ENCODE measurements around the gene NFXL1.
"Not testable (repeated sequence)": the region's sequence is repeated elsewhere in the genome, so short reads cannot be mapped to it uniquely, and the experiment has no call there.

Gene NFXL1

DNA sequence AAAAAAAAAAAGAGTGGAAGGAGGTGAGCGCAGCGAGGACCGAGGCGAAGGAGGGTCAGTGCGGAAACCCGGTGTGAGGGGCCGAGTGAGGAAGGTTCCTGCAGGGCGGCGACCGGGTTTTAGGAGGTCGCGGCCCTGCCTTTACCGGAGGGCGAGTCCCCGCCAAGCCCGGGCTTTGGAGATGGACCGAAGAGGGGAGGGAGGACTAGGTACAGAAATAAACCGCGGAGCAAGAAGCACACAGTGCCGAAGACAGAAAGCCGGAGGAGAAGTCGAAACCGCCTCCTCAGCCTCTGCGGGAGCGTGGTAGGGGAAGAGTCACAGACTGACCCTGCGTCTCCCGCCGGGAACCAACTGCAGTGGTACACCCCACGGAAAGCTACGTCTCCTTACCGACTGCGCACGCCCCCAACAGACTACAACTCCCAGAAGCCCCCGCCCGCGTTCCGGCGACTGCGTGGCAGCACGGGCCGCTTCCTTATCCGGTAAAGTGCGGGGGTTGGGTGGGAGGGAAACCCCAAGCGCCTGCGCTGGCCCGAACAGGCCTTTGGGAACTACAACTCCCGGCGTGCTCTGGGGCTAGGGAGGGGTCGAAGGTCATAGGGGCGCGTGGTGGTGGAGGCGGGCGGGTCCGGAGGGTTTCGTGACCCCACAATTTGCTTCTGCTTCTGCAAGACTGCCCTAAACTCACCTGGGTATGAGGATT, at the start of gene NFXL1:
NFXL1 (minus strand) TSS at position 364 of the 706 bp plus-strand sequence. CDS start 380 bp downstream, outside the sequence.
- peak; percentile 99 for DNase-seq (ENCODE audit: low spot score)

DNA sequence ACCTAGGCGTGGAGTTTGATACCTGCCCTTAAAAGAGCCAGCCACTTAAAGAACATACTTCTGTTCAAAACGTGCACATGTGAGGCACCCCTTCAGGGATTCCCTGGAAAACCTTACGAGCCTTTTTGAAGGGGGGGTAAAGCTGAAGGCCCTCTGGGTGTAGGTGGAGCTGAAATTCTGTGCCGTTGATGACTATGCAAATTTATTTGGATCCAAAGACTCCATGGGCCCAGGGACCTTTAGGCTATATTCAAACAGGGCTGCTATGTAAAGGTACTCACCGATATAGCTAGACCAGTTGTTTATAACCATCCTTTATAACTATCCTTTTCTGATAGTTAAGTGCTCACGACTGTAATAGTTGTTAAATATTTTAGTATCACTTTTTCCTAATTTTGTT, 40.3 kb upstream of the NFXL1 start:
- DNase-seq (ENCODE audit: low spot score), result no peak

DNA sequence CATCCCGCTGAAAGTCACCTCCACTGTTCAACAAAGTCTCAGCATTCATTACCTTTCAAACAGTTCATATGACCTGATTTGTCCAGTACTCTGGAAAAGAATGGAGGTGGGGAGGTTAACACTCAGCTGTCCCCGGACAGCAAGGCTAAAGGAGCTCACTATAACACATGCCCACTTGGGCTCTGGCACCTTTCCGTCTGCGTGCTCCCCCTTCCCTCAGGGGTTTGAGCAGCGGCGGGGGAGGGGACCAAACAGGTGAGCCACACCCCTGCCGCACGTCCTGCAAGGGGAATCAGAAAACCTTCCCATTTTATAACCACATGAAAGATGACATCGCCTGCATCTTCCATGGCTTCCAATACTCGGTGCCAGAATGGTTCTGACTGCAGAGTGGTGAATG, 39.9 kb upstream of the NFXL1 start:
- DNase-seq (ENCODE audit: low spot score), result no peak

DNA sequence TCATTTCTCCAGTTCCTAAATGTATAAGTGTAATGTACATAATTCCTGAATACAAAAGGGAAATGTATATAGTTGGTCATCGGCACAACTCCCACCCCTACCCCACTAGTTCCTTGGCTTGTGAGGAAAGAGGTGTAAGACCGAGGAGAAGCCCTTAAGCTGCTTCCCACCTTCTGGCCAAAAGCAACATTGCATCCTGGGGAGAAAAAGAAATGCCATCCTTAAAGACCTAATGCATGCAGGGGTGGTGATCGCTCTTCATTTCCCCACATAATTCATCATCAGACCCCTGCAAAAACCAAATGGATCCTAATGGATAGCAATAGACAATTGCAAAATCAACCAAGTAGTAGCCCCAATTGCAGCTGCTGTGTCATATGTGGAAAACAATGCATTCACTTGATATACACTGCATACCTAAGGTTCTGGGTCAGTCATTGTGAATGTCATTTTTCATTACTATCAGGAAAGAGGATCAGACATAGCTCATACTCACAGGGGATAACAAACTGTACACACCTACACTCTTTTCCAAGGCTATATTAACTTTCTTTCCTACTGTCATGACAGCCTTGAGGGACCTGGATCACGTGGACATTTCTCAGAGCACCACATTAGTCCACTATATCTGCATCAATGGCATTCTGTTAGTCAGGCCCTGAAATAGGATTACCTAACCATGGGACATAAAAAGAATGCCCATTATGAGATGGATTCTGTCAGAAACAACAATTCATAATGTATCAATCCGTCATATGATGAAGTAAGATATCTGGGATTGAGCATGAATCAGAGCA, 31.7 kb upstream of the NFXL1 start:
- no peak for DNase-seq (ENCODE audit: low spot score)

DNA sequence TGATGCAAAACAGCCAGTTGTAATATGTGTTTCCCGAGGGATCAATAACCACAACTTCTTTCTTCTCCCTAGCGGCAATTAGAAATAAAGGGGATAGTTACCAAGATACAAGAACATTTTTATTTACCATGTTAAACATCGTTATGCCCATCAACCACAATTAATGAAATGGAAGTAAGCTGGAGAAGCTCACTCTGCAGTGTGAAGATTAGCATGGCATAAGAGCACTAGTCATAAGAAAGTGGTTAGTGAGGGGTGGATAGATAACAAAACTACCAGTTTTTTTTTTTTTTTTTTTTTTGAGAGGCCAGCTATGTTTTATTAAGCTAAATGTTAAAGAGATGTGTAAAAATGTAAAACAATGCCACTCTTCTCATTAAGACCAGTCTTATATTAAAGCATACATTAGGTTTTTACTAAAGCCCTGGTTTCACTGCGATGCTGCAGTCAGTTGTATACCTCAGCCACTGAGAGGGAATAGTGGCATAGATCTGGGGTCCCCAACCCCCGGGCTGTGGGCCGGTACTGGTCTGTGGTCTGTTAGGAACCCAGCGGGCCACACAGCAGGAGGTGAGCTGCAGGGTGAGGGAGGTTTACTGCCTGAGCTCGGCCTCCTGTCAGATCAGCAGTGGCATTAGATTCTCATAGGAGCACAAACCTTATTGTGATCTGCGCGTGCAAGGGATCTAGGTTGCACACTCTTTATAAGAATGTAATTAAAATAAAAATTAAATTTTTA, 27.9 kb upstream of the NFXL1 start:
- no peak for DNase-seq (ENCODE audit: low spot score)

DNA sequence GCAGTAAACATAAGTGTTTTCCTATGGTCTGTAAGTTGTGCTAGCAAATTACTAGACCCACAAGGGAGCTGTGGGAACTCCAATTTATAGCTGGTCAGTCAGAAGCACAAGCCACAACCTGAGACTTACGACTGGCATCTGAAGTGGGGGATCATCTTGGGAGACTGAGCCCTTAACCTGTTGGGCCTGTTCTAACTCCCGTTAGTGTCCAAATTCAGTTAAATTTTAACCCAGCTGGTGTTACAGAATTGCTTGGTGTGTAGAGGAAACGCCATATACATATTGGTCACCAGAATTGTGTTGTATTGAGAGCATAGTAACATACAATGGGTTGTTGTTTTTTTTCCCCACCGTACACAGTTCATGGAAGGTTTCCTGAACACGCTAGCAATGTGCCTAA, 25.1 kb upstream of the NFXL1 start:
- DNase-seq (ENCODE audit: low spot score), result no peak

DNA sequence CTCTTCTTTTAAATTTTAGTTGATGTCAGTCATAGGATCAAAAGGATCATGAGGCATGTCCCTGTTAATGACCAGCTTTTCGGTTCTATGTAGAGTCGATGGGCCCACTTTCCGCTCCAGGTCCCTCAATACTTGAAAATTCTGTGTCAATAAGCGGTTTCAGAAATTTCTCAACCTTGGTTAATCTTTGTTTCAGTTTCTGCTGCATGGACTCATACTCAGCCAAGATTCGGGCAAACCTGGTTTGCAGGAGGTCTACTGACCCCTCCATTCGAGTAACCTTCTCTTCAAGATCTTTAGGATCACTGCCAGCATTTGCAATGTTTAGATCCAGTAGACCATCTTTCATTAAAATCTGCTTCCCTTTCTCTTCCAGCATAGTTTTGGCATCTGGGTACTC, 22.0 kb upstream of the NFXL1 start:
- no peak for DNase-seq (ENCODE audit: low spot score)

DNA sequence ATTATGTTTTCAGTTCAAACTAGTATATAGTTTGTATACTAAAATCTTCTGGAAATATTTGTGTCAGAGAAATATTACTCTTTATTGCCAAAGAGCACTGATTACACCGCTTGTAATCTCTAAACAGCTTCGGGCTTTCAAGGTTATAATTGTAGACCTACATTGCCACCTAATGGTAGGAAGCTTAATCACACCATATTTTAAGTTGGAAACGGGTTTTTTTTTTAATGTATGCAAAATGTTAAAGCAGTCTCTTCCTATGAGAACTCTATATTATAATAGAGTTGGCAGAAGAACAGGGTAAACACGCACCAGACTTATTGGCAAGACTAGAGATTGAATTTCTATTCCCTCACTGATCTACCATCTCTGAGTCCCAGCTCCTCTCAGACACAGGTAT, 19.5 kb upstream of the NFXL1 start:
- peak; percentile 43 for DNase-seq (ENCODE audit: low spot score)

DNA sequence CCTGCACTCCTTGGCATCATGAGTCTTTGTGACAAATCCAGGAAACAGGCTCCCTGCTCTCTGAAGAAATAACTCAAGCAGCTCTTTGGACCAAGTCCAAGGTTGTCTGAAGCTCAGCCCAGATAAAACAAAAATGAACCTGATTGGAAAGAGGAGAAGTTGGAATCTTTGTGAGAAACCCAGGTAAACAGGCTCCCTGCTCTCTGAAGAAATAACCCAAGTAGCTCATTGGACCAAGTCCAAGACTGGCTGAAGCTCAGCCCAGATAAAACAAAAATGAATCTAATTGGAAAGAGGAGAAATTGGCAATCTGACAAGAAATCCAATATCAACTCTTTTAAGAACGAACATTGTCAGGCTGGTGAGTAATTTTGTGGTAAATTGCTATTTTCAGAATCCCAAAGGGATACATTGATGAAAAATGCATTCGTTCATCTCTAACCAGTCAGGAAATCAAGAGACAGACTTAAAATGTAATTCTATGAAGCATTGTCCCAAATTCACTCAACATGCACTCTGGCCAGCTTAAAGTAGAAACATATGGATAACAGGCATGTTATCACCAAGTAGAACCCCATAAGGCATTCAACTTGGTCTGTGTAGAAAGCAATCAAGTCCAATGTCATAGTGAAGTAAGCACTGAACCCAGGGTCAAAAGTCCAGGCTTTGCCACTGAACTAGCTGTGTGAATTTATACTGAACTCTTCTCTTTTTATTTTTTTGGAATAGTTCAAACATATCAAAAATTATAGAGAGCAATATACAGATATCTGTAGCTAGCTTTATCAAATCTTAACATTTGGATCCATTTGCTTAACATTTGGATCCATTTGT, 16.8 kb upstream of the NFXL1 start:
- DNase-seq (ENCODE audit: low spot score), result no peak

DNA sequence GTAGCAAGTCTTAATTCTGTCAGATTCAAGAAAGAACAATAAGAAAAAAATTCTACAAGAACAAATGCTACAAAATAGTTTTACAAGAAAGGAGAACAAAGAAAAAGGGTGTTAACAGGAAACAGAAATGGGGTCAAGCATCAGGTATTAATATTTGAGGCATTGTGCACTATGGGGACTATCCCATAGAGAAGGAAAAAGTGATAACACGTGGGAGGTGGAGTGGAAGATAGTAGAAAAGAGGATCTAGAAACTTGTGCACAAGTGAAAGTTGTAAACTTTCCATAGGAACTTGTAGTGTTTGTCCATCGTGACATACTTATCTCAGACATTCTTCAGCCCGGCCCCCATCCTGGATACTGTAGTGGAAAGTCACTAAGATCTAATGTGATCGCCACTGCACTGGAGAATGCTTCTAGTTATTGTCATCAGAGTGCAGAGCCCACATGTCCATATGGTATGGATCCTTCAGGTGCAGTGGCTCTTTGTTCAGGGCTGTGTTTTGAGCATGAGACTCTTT, 15.4 kb upstream of the NFXL1 start:
- no peak for DNase-seq (ENCODE audit: low spot score)

DNA sequence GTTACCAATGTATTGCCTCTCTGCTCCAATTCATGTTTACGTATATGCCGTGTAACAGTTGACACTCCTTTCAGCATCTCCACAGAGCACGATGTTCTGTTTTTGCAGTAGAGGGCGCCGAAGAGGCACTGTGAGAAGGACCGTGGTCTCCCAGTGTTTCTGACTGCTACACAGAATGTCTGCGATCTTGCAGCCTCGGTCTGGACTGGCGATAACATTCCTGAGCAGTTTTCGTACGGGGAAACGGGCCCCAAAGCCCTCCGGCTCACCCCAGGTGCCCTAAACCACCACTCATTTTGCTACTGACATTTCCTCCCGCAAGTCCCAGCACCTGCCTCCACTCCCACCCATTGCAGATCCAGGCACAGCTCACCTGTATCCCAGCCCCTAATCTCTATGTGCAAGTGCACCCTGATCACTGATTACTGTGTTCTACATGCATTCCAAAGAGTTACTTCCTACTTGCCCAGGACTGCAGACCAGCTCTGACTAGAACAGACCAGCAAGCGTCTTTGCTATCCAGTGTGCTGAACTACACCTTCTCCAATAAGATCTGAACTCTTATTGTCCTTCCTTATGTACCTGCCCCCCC, 12.4 kb upstream of the NFXL1 start:
- peak; percentile 65 for DNase-seq (ENCODE audit: low spot score)

DNA sequence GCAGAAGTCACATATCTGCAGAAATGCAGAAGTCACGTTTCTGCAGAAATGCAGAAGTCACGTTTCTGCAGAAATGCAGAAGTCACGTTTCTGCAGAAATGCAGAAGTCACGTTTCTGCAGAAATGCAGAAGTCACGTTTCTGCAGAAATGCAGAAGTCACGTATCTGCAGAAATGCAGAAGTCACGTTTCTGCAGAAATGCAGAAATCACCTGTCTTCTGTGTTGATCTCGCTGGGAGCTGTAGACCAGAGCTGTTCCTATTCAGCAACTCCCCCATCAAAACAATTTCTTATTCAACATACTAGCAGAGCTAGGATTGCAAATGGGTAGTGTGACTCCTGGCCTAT, 8.9 kb upstream of the NFXL1 start:
- DNase-seq (ENCODE audit: low spot score), result not testable (repeated sequence)

DNA sequence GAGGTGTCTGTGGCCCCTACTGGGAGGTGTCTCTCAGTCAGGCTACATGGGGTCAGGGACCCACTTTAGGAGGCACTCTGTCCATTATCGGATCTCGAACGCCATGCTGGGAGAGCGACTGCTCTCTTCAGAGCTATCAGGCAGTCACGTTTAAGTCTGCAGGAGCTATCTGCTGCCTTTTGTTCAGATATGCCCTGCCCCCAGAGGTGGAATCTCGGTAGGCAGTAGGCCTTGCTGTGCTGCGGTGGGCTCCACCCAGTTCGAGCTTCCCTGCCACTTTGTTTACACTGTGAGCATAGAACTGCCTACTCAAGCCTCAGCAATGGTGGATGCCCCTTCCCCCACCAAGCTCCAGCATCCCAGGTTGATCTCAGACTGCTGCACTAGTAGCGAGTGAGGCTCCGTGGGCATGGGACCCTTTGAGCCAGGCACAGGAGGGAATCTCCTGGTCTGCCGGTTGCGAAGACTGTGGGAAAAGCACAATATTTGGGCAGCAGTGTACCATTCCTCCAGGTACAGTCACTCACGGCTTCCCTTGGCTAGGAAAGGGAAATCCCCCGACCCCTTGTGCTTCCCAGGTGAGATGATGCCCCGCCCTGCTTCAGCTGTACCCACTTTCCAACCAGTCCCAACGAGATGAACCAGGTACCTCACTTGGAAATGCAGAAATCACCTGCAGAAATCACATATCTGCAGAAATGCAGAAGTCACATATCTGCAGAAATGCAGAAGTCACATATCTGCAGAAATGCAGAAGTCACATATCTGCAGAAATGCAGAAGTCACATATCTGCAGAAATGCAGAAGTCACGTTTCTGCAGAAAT, 8.3 kb upstream of the NFXL1 start:
- DNase-seq (ENCODE audit: low spot score), result not testable (repeated sequence)

DNA sequence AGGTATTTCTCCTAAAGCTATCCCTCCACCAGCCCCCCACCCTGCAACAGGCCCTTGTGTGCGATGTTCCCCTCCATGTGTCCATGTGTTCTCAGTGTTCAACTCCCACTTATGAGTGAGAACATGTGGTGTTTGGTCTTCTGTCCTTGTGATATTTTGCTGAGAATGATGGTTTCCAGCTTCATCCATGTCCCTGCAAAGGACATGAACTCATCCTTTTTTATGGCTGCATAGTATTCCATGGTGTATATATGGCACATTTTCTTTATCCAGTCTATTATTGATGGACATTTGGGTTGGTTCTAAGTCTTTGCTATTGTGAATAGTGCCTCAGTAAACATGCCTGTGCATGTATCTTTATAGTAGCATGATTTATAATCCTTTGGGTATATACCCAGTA, 2.8 kb upstream of the NFXL1 start:
- DNase-seq (ENCODE audit: low spot score), result not testable (repeated sequence)

DNA sequence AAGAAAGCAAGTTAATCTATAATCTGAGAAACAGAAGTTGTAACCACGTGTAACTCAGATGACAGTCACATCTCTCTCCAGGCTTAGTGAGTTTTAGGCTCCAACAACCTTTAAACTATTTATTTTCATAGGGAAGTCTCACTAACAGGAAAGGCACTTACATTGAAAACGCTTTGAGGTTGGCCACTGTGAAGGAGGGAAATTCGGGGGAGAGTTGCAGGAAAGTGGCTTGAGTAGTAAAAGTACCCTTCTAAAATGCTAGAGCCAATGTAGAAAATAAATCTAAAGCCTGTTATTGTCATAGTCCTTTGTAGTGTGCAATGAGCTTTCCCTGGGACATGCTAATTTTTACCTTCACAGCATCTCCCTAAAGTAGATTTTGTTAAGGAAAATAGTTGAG, 995 bp upstream of the NFXL1 start:
- no peak for DNase-seq (ENCODE audit: low spot score)

DNA sequence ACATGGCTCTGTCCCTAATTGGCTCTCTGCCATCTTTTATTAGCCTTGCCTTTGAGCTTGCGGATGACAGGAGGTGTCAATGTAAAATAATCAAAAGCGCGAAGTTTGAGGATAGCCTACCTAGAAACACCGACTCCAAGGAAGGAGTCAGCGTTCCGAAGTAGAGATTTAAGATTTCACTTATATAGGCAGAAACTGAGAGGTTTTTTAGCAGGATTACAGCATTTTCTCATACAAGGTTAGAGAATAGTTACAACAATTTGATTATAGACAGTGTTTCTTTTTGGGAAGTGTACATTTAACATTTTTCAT, 499 bp upstream of the NFXL1 start:
- no peak for DNase-seq (ENCODE audit: low spot score)

DNA sequence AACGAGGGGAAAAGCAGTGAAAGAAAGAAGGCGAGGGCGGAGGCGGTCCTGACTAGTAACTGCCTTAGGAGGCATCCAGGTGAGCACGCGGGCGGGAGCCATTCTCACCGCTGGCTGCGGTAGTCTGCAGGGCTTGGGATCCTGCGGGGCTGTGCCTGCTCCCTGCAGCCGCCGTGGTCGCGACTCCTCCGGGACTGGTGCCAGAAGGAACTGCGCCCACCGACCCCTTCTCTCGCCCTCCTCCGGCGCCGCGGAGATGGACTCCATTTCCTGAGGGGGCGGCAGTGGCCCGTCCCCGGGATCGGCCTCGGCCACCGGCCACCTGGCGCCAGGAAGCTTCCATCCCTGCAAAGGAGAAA, 543 bp downstream of the NFXL1 start:
- DNase-seq (ENCODE audit: low spot score), result peak; percentile 34

DNA sequence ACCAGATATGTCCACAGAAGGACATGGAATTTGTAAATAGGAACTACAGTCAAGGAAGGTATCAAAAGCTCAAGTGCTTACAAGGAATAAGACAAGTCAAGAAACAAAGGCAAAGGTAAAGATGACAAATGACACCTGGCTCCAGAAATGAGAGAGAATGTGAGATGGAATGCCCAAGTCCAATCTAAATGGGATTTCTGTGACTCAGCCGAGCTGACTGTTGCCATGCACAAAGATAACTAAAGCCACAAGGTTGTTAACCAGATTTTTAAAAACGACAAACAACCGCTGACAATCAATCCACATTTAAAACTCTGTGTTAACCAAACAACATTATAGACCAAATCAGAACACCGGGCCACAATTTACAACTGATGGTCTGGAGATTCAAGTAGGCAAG, 1.1 kb downstream of the NFXL1 start:
- DNase-seq (ENCODE audit: low spot score), result peak; percentile 27

DNA sequence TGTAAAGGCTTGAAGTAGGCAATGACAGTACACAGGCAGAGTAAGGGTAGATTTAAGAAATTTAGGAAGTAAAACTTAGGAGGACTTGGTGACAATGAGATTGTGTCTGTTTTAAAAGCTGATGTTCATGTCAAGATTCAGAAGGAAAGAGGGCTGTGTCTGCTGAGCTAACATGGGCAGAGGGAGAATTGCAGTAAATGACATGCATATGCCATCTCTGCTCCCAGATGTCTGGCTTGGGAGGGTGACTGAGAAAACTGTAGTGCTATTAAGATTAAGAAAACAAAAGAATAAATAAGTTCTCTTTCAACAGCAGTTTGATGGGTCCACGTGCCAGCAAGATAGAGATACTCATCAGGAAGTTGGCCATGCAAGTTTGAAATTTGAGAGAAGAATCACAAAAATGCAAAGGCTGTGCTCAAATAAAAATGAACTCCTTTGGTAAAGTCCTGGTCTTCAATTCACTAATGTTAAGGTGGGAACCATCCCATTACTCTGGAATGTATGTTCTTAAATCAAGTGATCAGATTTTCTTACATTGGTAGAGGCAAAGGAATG, 7.2 kb downstream of the NFXL1 start:
- no peak for DNase-seq (ENCODE audit: low spot score)

DNA sequence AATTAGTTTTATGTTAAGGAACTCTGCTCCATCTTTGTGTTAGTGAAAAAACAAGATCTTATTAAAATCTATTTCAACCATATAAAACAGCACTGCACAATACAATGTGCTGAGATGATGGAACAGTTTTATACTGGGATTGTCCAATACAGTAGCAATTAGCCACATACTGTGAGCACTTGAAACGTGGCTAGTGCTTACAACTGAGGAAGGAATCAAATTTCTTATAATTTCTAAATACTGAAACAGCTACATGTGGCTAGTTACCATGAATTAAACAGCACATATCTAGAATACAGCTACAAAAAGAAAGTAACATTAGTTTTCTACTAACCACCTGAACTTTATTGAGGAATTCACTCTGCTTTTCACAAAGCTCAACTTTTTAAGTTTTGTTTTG, 14.7 kb downstream of the NFXL1 start:
- no peak for DNase-seq (ENCODE audit: low spot score)

DNA sequence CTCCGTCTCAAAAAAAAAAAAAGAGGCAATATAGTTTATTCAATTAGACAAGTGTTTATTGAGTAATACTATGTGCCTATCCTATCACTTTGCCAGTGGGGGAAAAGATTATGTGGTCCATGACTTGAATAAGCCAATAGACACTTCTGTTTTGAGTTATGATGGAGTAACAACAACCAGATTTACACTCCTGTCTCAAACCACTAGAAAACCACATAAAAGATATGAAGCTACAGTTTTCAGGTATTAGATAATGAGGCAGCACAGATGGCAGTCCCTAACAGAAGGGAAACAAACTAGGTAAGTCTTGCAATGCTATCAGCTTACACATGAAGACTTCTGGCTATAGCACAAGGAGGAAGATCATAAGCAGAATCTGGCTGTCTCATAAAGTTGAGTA, 22.5 kb downstream of the NFXL1 start:
- no peak for DNase-seq (ENCODE audit: low spot score)
